ENCODE results near the gene TFDP2. TPM values are rescaled to one million over a fixed set of nuclear protein-coding genes. Genes with fewer than 3 reads are reported as not detected.

Gene TFDP2
- total and polyA plus RNA-seq, 7 donors, result 14.3 to 74.8 (median 52.3) TPM

DNA sequence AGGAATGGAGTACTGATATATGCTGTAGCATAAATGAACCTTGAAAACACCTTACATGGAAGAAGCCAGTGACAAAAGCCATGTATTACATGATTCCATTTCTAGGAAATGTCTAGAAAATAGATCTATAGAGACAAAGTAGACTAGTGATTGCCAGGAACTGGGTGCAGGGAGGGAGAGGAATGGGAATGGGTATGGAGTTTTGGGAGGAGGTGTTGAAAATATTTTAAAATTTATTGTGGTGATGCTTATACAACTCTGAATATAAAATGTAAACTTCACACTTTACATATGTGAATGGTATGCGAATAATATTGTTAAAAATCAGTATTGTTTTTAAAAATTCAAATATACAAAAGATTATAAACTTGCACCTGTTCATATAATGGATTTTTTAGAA, 250.4 kb downstream of the TFDP2 start:
- WGBS, 2 donors, result 97 to 98% methylated on average over 1 of the region's 1 CpG
- H3K9me3 ChIP-seq, result no peaks in the 10 kb centered on the region

DNA sequence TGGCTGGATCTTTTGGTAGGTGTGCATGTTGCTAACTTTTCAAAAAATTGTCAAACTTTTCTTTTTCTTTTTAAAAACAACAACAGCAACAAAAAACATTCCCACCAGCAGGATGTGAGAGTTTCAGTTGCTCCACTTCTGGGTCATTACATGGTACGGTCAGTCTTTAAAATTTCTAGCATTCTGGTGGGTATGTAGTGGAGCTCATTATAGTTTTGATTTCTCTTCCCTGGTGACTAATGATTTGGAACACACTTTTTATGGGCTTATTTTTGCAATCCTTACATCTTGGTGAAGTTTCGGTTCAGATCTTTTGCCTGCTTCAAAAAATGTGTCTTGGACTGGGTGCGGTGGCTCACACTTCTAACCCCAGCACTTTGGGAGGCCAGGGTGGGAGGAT, 253.6 kb downstream of the TFDP2 start:
- no peak for DNase-seq
- Histone ChIP-seq H3K9me3 (no peaks in the 10 kb centered on the region), H3K4me3 (no peak overlapping the region), H3K36me3 (no peaks in the 10 kb centered on the region), H3K4me1 (peaks cover 0 to 6% (median 2%) of the 10 kb centered on the region in 4 donors), H3K27ac (no peak overlapping the region), H3K27me3 (no peaks in the 10 kb centered on the region)
- TF ChIP-seq, protein P1, sequence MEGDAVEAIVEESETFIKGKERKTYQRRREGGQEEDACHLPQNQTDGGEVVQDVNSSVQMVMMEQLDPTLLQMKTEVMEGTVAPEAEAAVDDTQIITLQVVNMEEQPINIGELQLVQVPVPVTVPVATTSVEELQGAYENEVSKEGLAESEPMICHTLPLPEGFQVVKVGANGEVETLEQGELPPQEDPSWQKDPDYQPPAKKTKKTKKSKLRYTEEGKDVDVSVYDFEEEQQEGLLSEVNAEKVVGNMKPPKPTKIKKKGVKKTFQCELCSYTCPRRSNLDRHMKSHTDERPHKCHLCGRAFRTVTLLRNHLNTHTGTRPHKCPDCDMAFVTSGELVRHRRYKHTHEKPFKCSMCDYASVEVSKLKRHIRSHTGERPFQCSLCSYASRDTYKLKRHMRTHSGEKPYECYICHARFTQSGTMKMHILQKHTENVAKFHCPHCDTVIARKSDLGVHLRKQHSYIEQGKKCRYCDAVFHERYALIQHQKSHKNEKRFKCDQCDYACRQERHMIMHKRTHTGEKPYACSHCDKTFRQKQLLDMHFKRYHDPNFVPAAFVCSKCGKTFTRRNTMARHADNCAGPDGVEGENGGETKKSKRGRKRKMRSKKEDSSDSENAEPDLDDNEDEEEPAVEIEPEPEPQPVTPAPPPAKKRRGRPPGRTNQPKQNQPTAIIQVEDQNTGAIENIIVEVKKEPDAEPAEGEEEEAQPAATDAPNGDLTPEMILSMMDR (IDR thresholded peaks at IDR 0.05), result no peak
- TF ChIP-seq POLR2AphosphoS5 (IDR thresholded peaks at IDR 0.05) (peak in 1 of 4 donors; percentile 5), POLR2A (IDR thresholded peaks at IDR 0.05) (no peak), EP300 (IDR thresholded peaks at IDR 0.05) (no peak)
- 94 to 97% methylated on average over 3 of the region's 3 CpGs for WGBS, 2 donors
- intact Hi-C loops (cut with DNase I), result no loop called here

More for the DNA sequence above, 250.4 kb downstream of the TFDP2 start:
- no peak for DNase-seq
- TF ChIP-seq POLR2A (IDR thresholded peaks at IDR 0.05) (no peak), EP300 (IDR thresholded peaks at IDR 0.05) (no peak), POLR2AphosphoS5 (IDR thresholded peaks at IDR 0.05) (no peak)
- TF ChIP-seq, protein P1 (IDR thresholded peaks at IDR 0.05), result no peak
- H3K27me3 ChIP-seq, result no peaks in the 10 kb centered on the region
- H3K4me1 ChIP-seq, result peaks cover 0 to 6% (median 2%) of the 10 kb centered on the region in 4 donors
- H3K4me3 ChIP-seq, result no peak overlapping the region
- H3K36me3 ChIP-seq, result peaks cover 0 to 4% (median 0%) of the 10 kb centered on the region in 4 donors
- H3K27ac ChIP-seq, result no peak overlapping the region
- intact Hi-C loops (cut with DNase I), result no loop called here

DNA sequence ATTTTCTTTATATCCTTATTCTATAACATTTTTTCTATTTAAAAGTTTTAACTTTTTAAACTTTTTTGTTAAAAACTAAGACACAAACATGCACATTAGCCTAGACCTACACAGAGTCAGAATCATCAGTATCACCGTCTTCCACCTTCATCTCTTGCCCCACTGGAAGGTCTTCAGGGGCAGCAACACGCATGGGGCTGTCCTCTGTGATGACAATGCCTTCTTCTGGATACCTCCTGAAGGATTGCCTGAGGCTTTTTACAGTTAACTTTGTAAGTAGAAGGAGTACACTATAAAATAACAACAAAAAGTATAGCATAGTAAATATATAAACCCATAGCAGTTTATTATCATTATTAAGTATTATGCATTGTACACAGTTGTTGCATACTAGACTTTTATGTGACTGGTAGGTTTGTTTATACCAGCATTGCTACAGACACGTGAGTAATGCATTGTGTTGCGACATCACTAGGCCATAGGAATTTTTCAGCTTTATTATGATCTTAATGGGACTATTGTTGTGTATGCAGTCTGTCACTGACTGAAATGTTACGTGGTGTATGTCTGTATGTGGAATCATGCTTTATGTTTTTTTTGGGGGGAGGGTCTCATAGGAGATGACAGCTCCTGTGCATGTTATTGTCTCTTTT, 254.7 kb downstream of the TFDP2 start:
- intact Hi-C loops (cut with DNase I), result no loop called here

More for the DNA sequence above, 254.7 kb downstream of the TFDP2 start:
- H3K4me3 ChIP-seq, result no peak overlapping the region
- TF ChIP-seq, protein P1 (IDR thresholded peaks at IDR 0.05), result no peak
- TF ChIP-seq POLR2AphosphoS5 (IDR thresholded peaks at IDR 0.05), result peak in 3 of 4 donors; percentile 10 to 50 (median 35)
- H3K36me3 ChIP-seq, result no peaks in the 10 kb centered on the region
- H3K27me3 ChIP-seq, result no peaks in the 10 kb centered on the region
- WGBS, 2 donors, result 66 to 82% methylated on average over 5 of the region's 5 CpGs
- no peak for DNase-seq
- no peaks in the 10 kb centered on the region for H3K9me3 ChIP-seq
- H3K4me1 ChIP-seq, result peaks cover 0 to 6% (median 2%) of the 10 kb centered on the region in 4 donors
- H3K27ac ChIP-seq, result no peak overlapping the region

Small RNAs within 50 kb of the gene (small RNA-seq; reads per million reads assigned to genes)
- gene RNU6-425P (0 reads per million in 3 donors), gene RNU6-509P (0 reads per million in 3 donors)

Other genes starting within 250 kb of the TFDP2 start
- 10 to 100 TPM; 39.9 to 57.8 (median 45.7) TPM for gene GK5, start 76.0 kb upstream of the TFDP2 start, total RNA-seq
- 10 to 100 TPM in 1 of 3 donors, 1 to 10 TPM in 2; 7.2 to 10.4 (median 9.2) TPM for gene GK5, start 76.0 kb upstream of the TFDP2 start, polyA plus RNA-seq